ENCODE data around the gene KIAA0586.
"Not testable (repeated sequence)": the region's sequence is repeated elsewhere in the genome, so short reads cannot be mapped to it uniquely, and the experiment has no call there.

KIAA0586 gene

GRCh38 chr14:58465421-58465820 is 37.9 kb downstream of the KIAA0586 start:
- no peak for DNase-seq

GRCh38 chr14:58466459-58466858 is 38.9 kb downstream of the KIAA0586 start:
- DNase-seq = no peak

- no peak for DNase-seq
Observed at GRCh38 chr14:58467575-58467974, 40.1 kb downstream of the KIAA0586 start.

GRCh38 chr14:58469309-58469708 is 41.8 kb downstream of the KIAA0586 start:
- no peak for DNase-seq

GRCh38 chr14:58476320-58476719 is 48.8 kb downstream of the KIAA0586 start:
- no peak for DNase-seq

- DNase-seq = no peak
Observed at GRCh38 chr14:58477653-58478052, 50.1 kb downstream of the KIAA0586 start.

- DNase-seq = not testable (repeated sequence)
Observed at GRCh38 chr14:58478329-58478728, 50.8 kb downstream of the KIAA0586 start.

GRCh38 chr14:58479975-58480374 is 52.5 kb downstream of the KIAA0586 start:
- DNase-seq = no peak

- no peak for DNase-seq
Observed at GRCh38 chr14:58484176-58484575, 56.7 kb downstream of the KIAA0586 start.

- no peak for DNase-seq
Observed at GRCh38 chr14:58488550-58488949, 61.0 kb downstream of the KIAA0586 start.

- no peak for DNase-seq
Observed at GRCh38 chr14:58491593-58491992, 64.1 kb downstream of the KIAA0586 start.

GRCh38 chr14:58492044-58492443 is 64.5 kb downstream of the KIAA0586 start:
- DNase-seq = no peak

- peak; percentile 55 for DNase-seq
Observed at GRCh38 chr14:58501214-58501816, 73.8 kb downstream of the KIAA0586 start.

GRCh38 chr14:58513272-58513671 is 85.8 kb downstream of the KIAA0586 start:
- DNase-seq = no peak

GRCh38 chr14:58517592-58517991 is 90.1 kb downstream of the KIAA0586 start:
- no peak for DNase-seq

- not testable (repeated sequence) for DNase-seq
Observed at GRCh38 chr14:58525691-58526090, 98.2 kb downstream of the KIAA0586 start.

- DNase-seq = no peak
Observed at GRCh38 chr14:58533446-58533845, 105.9 kb downstream of the KIAA0586 start.

- no peak for DNase-seq
Observed at GRCh38 chr14:58535044-58535443, 107.5 kb downstream of the KIAA0586 start.

GRCh38 chr14:58537004-58537403 is 109.5 kb downstream of the KIAA0586 start:
- no peak for DNase-seq

GRCh38 chr14:58540749-58541632 is 113.5 kb downstream of the KIAA0586 start:
- DNase-seq = no peak

GRCh38 chr14:58541633-58542022 is 114.1 kb downstream of the KIAA0586 start:
- DNase-seq = no peak

GRCh38 chr14:58543253-58543652 is 115.7 kb downstream of the KIAA0586 start:
- no peak for DNase-seq

- DNase-seq = no peak
Observed at GRCh38 chr14:58547649-58548048, 120.1 kb downstream of the KIAA0586 start.

GRCh38 chr14:58549105-58549757 is 121.7 kb downstream of the KIAA0586 start:
- DNase-seq = no peak

Measured in NCI-H2171 (cell line).